ENCODE data around the gene BIRC7.

Gene BIRC7

GRCh38 chr20:63212393-63212730 is 23.3 kb upstream of the BIRC7 start:
- no peak overlapping the region for H3K27ac ChIP-seq (ENCODE audit: low read depth, low read length)
- H3K9ac ChIP-seq (ENCODE audit: low read length) = no peak overlapping the region
- H3K4me3 ChIP-seq (ENCODE audit: low read depth in 1 of 2, low read length in 2 of 2) = peak overlapping the region in 1 of 2 donors; percentile 4
- H3K27me3 ChIP-seq (ENCODE audit: control insufficient read depth in 1 of 2, insufficient read depth in 2 of 2, low read length in 2 of 2) = no peaks in the 10 kb centered on the region
- H3K4me1 ChIP-seq (ENCODE audit: insufficient read depth, low read length) = peaks cover 50% of the 10 kb centered on the region
- no peaks in the 10 kb centered on the region for H3K9me3 ChIP-seq (ENCODE audit: low read length)
- peaks cover 32% of the 10 kb centered on the region for H3K36me3 ChIP-seq (ENCODE audit: insufficient read depth, low read length)

GRCh38 chr20:63212792-63213191 is 22.9 kb upstream of the BIRC7 start:
- Histone ChIP-seq H3K9ac (ENCODE audit: low read length) (no peak overlapping the region), H3K36me3 (ENCODE audit: insufficient read depth, low read length) (peaks cover 32% of the 10 kb centered on the region), H3K27me3 (ENCODE audit: control insufficient read depth in 1 of 2, insufficient read depth in 2 of 2, low read length in 2 of 2) (no peaks in the 10 kb centered on the region), H3K4me1 (ENCODE audit: insufficient read depth, low read length) (peaks cover 50% of the 10 kb centered on the region), H3K9me3 (ENCODE audit: low read length) (no peaks in the 10 kb centered on the region), H3K4me3 (ENCODE audit: low read depth in 1 of 2, low read length in 2 of 2) (no peak overlapping the region), H3K27ac (ENCODE audit: low read depth, low read length) (no peak overlapping the region)

- Histone ChIP-seq H3K9ac (ENCODE audit: low read length) (no peak overlapping the region), H3K27ac (ENCODE audit: low read depth, low read length) (no peak overlapping the region), H3K36me3 (ENCODE audit: insufficient read depth, low read length) (peaks cover 21% of the 10 kb centered on the region), H3K9me3 (ENCODE audit: low read length) (no peaks in the 10 kb centered on the region), H3K4me3 (ENCODE audit: low read depth in 1 of 2, low read length in 2 of 2) (peak overlapping the region in 1 of 2 donors; percentile 64), H3K4me1 (ENCODE audit: insufficient read depth, low read length) (peaks cover 50% of the 10 kb centered on the region), H3K27me3 (ENCODE audit: control insufficient read depth in 1 of 2, insufficient read depth in 2 of 2, low read length in 2 of 2) (no peaks in the 10 kb centered on the region)
Observed at GRCh38 chr20:63214514-63214913, 21.2 kb upstream of the BIRC7 start.

DNA sequence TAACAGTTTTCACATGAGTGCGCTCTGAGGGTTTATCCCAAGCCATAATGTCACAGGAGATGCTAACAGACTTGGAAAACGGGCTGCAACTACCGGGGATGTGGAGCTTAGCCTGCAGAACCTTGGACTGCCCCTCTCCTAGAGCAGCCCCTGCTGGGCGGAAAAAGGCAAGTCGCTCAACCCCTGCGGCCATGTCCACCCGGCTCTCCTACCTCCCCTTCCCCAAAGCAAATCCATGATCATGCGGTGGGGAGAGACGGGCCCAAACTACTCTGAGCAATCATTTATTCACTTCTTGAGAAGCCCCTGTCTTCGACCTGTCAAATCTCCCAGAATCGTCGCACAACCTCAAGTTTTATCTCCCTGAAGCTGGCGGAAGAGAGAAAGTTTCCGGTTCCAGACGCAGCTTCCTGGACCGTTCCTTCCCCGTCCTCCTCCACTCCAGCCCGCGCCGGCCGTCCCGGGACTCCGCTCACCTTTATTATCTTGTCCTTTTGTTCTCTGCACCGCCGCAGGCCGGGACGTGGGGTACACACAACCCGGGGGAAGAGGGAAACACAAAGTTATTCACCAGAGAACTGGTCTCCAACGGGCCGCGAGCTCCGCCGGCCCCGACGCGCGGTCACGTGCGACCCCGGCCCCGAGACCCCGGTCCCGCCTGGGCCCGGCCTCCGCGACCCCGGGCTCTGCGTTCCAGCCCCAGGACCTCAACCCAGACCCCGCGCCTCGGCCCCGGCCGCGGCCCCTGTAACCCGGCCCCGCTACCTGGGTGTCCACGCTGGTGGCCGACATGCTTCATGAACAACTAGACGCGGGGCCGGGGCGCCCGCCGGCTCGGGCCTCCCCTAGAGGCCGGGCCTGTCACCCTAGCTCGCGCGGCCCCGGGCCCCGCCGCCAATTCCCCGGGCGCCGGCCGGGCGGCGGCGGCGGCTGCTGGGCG is 20.3 kb upstream of the BIRC7 start:
- Histone ChIP-seq H3K9ac (ENCODE audit: low read length) (peak overlapping the region; percentile 60), H3K27me3 (ENCODE audit: control insufficient read depth in 1 of 2, insufficient read depth in 2 of 2, low read length in 2 of 2) (no peaks in the 10 kb centered on the region), H3K4me1 (ENCODE audit: insufficient read depth, low read length) (peaks cover 50% of the 10 kb centered on the region), H3K27ac (ENCODE audit: low read depth, low read length) (peak overlapping the region; percentile 41), H3K4me3 (ENCODE audit: low read depth in 1 of 2, low read length in 2 of 2) (peak overlapping the region; percentile 64 to 72), H3K36me3 (ENCODE audit: insufficient read depth, low read length) (peaks cover 21% of the 10 kb centered on the region), H3K9me3 (ENCODE audit: low read length) (no peaks in the 10 kb centered on the region)

GRCh38 chr20:63216041-63216848 is 19.5 kb upstream of the BIRC7 start, which contains the start of gene YTHDF1:
YTHDF1 (minus strand) TSS chr20:63216131; CDS start chr20:63215892, 239 bp downstream.
- Histone ChIP-seq H3K27ac (ENCODE audit: low read depth, low read length) (peak within 1 kb of the TSS; percentile 88), H3K36me3 (ENCODE audit: insufficient read depth, low read length) (peaks cover 15% of the 10 kb centered on the region), H3K4me3 (ENCODE audit: low read depth in 1 of 2, low read length in 2 of 2) (peak within 1 kb of the TSS; percentile 74 to 93), H3K9me3 (ENCODE audit: low read length) (no peaks in the 10 kb centered on the region), H3K9ac (ENCODE audit: low read length) (peak within 1 kb of the TSS; percentile 78), H3K27me3 (ENCODE audit: control insufficient read depth in 1 of 2, insufficient read depth in 2 of 2, low read length in 2 of 2) (no peaks in the 10 kb centered on the region), H3K4me1 (ENCODE audit: insufficient read depth, low read length) (peaks cover 43% of the 10 kb centered on the region)

GRCh38 chr20:63216849-63217471 is 18.7 kb upstream of the BIRC7 start:
- H3K9me3 ChIP-seq (ENCODE audit: low read length) = no peaks in the 10 kb centered on the region
- H3K4me1 ChIP-seq (ENCODE audit: insufficient read depth, low read length) = peaks cover 37% of the 10 kb centered on the region
- H3K9ac ChIP-seq (ENCODE audit: low read length) = peak overlapping the region; percentile 78
- no peaks in the 10 kb centered on the region for H3K27me3 ChIP-seq (ENCODE audit: control insufficient read depth in 1 of 2, insufficient read depth in 2 of 2, low read length in 2 of 2)
- peaks cover 9% of the 10 kb centered on the region for H3K36me3 ChIP-seq (ENCODE audit: insufficient read depth, low read length)
- peak overlapping the region; percentile 74 to 93 for H3K4me3 ChIP-seq (ENCODE audit: low read depth in 1 of 2, low read length in 2 of 2)
- H3K27ac ChIP-seq (ENCODE audit: low read depth, low read length) = peak overlapping the region; percentile 88

GRCh38 chr20:63217706-63218105 is 18.0 kb upstream of the BIRC7 start:
- no peaks in the 10 kb centered on the region for H3K9me3 ChIP-seq (ENCODE audit: low read length)
- H3K36me3 ChIP-seq (ENCODE audit: insufficient read depth, low read length) = peaks cover 1% of the 10 kb centered on the region
- no peaks in the 10 kb centered on the region for H3K27me3 ChIP-seq (ENCODE audit: control insufficient read depth in 1 of 2, insufficient read depth in 2 of 2, low read length in 2 of 2)
- no peak overlapping the region for H3K4me3 ChIP-seq (ENCODE audit: low read depth in 1 of 2, low read length in 2 of 2)
- H3K4me1 ChIP-seq (ENCODE audit: insufficient read depth, low read length) = peaks cover 30% of the 10 kb centered on the region
- H3K27ac ChIP-seq (ENCODE audit: low read depth, low read length) = no peak overlapping the region
- H3K9ac ChIP-seq (ENCODE audit: low read length) = no peak overlapping the region

- peaks cover 24% of the 10 kb centered on the region for H3K4me1 ChIP-seq (ENCODE audit: insufficient read depth, low read length)
- no peak overlapping the region for H3K9ac ChIP-seq (ENCODE audit: low read length)
- no peak overlapping the region for H3K27ac ChIP-seq (ENCODE audit: low read depth, low read length)
- no peaks in the 10 kb centered on the region for H3K9me3 ChIP-seq (ENCODE audit: low read length)
- no peaks in the 10 kb centered on the region for H3K27me3 ChIP-seq (ENCODE audit: control insufficient read depth in 1 of 2, insufficient read depth in 2 of 2, low read length in 2 of 2)
- H3K4me3 ChIP-seq (ENCODE audit: low read depth in 1 of 2, low read length in 2 of 2) = no peak overlapping the region
- H3K36me3 ChIP-seq (ENCODE audit: insufficient read depth, low read length) = no peaks in the 10 kb centered on the region
Observed at GRCh38 chr20:63218701-63219446, 16.8 kb upstream of the BIRC7 start.

DNA sequence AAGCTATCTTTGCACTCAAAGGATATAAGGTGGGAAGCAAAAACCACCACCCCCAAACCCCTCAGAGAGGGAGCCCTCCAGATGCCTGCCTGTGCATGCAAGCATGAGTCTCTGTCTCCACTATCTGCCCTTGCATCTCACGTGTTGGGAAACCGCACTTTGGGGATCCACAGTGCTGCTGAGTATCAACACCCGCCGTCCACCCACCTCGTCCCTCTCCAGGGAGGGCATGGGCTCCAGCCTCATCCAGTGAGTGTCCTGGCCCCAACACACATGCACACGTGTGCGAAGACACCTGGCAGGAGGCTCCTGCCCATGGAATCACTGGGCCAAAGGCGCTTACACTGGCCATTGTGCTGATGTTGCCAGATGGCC is 16.3 kb upstream of the BIRC7 start:
- Histone ChIP-seq H3K4me1 (ENCODE audit: insufficient read depth, low read length) (peaks cover 24% of the 10 kb centered on the region), H3K36me3 (ENCODE audit: insufficient read depth, low read length) (no peaks in the 10 kb centered on the region), H3K27me3 (ENCODE audit: control insufficient read depth in 1 of 2, insufficient read depth in 2 of 2, low read length in 2 of 2) (no peaks in the 10 kb centered on the region), H3K27ac (ENCODE audit: low read depth, low read length) (no peak overlapping the region), H3K9me3 (ENCODE audit: low read length) (no peaks in the 10 kb centered on the region), H3K4me3 (ENCODE audit: low read depth in 1 of 2, low read length in 2 of 2) (no peak overlapping the region), H3K9ac (ENCODE audit: low read length) (no peak overlapping the region)

DNA sequence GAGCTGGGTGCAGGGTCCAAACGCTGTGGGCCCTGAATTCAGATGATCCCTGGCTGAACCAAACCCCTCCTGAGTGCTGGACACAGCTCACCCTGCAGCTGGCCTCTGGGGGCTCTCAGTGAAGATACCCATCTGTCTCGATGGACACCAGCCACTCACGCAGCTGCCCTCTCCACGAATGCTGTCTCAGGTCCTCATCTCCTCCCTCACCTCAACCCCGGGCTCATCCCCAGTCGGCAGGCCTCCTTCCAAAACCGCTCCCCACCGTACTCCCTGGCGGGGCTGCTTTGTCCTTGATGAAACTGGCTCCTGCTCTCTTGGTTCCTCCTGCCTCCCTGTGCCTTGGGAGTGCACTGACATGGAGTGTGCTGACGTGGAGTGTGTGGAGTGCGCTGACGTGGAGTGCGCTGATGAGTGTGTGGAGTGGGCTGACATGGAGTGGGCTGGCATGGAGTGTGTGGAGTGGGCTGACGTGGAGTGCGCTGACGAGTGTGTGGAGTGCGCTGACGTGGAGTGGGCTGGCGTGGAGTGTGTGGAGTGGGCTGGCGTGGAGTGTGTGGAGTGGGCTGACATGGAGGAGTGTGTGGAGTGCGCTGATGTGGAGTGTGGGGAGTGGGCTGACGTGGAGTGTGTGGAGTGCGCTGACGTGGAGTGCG is 15.7 kb upstream of the BIRC7 start:
- H3K9ac ChIP-seq (ENCODE audit: low read length) = no peak overlapping the region

More for the DNA sequence above, 15.7 kb upstream of the BIRC7 start:
- Histone ChIP-seq H3K36me3 (ENCODE audit: insufficient read depth, low read length) (no peaks in the 10 kb centered on the region), H3K27ac (ENCODE audit: low read depth, low read length) (no peak overlapping the region), H3K27me3 (ENCODE audit: control insufficient read depth in 1 of 2, insufficient read depth in 2 of 2, low read length in 2 of 2) (no peaks in the 10 kb centered on the region), H3K4me3 (ENCODE audit: low read depth in 1 of 2, low read length in 2 of 2) (no peak overlapping the region), H3K4me1 (ENCODE audit: insufficient read depth, low read length) (peaks cover 24% of the 10 kb centered on the region), H3K9me3 (ENCODE audit: low read length) (no peaks in the 10 kb centered on the region)
